GM18868 (cell line): ENCODE data around the gene PSMA7.

ENCODE experiments used
- ATAC-seq: cut with Tn5 transposase; IDR thresholded peaks from one replicate; pipeline ENCODE4 v1.9.1; 2021; ENCODE audit warnings: mild to moderate bottlenecking, moderate library complexity; ENCODE audit not compliant: unreplicated experiment

Gene PSMA7

DNA sequence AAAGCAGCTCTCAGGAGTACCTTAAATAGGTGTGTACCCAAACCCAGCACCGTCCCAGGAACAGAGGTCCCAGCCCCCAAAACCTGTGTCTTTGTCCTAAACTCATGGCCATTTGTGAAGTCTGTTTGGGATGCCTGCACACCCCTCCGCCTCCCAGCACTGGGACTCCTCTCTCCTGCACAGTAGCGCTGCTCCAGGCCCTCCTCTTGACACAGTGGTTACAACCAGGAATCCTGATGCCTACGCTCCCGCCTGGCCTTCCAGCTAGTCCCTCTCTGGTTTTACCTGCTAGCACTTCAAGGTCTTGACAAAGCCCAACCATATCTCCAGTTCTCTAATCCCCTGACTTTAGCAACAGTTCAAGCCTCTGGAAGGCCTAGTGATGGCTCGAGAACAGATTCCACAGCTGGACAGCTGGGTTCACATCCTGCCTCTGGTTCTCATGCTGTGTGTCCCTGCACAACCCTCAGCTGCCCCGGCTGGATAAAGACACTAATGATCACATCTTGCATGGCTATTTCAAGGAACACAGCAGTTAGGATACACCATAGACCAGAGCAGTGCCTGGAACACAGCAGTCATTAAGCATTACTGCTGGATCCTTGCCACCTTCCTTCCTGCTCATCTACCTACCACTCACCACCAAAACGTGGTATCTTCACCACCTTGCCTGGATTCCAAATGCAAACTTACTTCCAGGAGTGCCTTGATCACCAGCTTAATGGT lies 5.6 kb downstream of the PSMA7 start:
- no peak for ATAC-seq

DNA sequence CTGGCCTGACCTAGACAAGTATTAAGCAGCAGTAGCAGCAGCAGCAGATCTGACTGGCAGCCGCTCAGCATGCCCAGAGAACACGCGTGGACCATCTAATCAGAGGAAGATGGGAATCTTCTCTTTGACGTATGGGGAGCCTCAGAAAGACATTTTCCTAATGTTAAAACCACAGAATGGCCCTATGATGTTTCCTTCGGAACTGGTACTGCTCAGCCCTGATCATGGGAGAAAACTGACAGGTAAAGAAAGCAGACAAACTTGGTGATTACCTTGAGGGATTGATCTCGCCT lies 6.2 kb downstream of the PSMA7 start:
- ATAC-seq: no peak

DNA sequence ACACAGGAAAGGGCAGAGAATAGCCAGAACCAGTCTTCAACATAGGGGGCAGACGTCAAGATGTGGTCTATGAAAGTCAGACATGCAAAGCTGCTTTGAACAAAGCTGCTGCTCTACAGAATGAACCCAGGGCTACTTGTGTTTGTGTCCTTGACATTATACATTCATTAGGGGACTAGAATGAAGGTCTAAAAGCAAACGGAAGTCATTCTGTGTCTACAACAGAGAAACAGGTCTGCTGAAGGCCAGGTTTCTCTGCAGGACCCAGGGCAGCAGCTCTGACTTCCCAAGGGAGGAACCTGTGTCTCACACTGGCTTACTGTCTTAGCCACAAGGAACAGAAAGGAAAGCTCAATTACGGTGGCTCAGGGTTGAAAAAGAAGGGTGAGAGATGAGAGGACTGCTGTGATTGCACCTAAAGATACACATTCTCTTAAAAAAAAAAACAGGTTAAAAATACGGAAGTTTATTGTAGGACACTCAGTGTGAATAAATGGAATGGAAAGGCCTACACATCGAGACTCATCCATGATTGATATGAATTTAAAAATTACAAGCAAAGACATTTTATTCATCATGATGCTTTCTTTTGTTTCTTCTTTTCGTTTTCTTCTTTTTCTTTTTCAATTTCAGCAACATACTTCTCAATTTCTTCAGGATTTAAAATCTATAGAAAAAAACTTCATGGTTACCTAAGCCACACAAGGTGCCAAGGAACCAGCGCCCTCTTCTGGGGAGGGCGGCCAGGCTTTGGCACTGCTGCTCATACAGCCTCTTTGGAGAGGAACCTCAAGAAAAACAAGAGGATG lies 6.7 kb downstream of the PSMA7 start:
- ATAC-seq: peak; percentile 57

DNA sequence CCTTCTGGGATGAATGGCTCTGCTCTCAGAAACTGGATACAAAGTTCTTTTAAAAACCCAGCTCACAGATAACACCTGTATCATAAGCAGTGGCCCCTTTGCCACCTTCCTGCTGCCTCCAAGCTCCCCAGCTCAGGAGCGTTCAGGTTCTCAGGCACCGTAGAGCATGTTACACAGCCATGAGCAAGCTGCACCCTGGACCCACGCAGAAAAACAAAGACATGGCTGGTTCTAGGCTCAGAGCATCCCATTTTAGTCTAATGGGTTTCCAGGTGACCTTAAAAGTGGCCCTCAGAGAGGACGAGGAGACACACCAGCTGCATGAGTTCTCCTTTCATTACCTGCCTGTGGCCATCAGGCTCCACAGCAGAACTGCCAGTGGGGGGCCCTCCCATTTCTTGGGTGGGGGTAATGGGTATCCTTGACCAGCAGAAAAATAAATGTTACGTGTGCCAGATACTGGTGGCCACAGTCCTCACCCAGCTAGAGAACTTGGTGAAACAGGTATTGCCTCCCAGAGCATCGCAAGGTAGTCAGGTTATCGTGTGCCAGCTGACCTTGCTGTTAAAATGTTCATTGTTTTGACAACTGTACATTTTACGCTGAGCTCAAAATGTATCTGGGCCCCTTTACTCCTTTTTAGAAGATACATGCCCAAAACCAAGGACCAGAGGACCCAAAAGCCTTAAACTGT lies 7.5 kb downstream of the PSMA7 start:
- ATAC-seq: no peak

DNA sequence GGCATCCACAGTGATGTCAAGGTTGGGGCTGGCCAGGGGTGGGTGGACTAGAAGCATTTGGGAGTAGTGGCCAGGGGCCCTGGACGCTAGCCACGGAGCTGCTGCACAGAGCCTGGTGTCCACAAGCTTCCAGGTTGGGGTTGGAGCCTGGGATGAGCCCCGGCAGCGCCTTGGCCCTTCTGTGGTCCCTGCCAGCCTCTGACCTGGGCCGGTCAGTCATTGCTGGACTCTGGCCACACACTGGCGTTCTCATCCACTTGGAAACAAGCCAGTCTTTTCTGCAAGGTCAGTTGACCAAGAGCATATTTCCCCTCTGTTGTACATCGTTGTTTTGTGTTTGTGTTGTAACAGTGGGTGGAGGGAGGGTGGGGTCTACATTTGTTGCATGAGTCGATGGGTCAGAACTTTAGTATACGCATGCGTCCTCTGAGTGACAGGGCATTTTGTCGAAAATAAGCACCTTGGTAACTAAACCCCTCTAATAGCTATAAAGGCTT lies 8.4 kb downstream of the PSMA7 start:
- ATAC-seq: no peak

DNA sequence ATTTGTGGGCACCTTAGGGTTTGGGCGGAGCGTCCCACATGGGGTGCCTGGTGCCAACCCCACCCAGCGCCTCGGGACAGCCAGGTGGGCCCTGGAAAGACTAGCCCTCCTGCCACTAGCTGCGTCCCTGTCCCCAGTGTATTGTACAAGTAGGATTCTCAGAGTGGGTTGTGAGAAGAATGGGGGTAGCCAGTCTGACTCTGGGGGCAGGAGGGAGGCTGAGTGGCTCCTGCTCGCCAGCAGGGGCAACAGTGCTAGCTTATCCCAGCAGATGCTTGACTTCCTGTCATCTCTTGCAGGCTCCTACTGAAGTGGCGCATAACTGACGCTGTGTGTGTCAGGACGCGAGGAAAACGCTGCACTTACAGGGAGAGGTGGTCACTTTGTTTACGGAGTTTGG lies 9.3 kb downstream of the PSMA7 start:
- no peak for ATAC-seq

DNA sequence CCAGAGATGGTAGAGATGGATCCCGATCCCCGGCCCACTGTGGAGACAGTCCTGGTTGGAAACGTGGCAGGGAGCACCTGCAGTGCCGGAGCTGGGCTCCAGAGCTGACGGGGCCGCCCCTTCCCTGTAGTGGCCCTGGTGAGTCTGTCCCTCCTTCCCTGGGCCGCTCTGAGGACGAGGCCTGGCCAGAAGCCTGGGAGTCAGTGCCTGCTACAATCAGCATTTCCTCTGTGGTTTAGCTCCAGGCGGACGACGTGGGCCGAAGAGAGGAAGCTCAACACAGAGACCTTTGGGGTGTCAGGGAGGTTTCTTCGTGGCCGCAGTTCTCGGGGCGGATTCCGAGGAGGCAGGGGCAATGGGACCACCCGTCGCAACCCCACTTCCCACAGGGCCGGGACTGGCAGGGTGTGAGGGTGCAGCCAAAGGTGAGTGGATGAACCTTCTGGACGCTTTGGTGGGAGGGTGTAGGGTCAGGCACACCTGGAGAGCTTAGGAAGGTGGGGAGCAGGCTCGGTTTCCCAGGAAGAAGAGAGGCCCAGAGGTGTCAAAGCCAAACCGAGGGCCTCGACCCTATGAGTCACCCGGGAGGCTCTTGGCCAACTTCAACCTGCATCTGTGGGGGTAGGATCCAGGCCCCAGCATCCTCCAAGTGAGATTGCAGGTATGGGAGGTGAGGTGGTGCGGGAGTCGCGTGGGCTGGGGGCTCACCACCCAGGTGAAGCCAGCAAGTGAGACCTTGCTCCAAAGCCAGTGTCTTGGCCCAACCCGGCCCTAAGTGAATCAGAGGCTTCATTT lies 9.9 kb downstream of the PSMA7 start:
- ATAC-seq: no peak

DNA sequence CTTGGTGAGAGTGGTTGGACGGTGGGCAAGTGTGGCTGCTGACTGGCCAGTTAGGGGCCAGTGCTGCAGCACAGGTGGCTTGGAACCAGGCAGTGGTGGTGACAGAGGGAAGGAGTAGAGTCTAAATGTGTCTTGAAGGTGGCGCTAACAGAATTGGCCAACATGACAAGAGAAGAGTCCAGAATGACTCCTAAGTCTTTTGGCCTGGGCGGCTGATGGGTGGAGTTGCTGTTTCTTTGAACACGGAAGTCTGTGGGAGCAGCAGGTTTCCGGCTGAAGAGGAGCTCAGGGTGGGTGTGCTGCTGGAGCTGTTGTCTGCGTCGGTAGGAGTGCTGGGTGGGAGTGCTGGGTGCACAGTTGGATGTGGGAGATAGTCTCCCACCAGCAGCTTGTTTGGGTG lies 10.8 kb downstream of the PSMA7 start:
- no peak for ATAC-seq

DNA sequence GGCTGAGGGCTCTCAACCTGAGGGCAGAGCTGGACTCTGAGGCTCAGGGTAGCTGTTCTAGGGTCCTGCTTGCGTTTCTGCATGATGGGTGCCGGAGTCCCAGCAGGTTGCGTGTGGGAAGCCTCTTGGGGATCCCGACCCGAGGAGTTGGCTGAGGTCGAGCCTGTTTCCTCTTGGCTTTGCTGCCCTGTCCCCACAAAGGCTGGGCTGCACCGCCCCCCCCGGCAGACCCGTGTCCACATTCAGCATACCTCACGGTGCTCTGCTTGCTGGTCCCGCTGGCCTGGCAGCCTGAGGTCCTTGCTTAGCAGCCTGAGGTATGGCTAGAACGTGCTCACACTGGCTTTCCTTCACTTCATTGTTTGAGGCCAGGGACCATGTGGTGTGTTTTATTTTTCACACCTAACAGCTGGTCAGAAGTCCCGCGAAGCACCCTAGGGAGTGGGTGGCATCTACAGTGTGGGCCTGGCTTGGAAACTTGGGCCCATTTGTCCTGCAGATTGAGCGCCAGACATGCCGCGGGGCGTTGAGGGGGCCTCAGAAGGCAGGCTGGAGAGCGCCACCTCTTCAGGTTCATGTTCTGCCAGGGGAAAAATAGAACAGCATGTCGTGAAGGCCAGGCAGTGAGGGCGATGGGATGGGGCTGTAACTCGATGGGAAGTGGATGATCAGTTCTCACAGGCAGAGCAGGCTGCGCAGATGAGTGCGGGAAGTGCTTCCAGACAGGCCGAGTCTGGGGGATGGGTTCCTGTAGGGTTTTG lies 11.5 kb downstream of the PSMA7 start:
- no peak for ATAC-seq

DNA sequence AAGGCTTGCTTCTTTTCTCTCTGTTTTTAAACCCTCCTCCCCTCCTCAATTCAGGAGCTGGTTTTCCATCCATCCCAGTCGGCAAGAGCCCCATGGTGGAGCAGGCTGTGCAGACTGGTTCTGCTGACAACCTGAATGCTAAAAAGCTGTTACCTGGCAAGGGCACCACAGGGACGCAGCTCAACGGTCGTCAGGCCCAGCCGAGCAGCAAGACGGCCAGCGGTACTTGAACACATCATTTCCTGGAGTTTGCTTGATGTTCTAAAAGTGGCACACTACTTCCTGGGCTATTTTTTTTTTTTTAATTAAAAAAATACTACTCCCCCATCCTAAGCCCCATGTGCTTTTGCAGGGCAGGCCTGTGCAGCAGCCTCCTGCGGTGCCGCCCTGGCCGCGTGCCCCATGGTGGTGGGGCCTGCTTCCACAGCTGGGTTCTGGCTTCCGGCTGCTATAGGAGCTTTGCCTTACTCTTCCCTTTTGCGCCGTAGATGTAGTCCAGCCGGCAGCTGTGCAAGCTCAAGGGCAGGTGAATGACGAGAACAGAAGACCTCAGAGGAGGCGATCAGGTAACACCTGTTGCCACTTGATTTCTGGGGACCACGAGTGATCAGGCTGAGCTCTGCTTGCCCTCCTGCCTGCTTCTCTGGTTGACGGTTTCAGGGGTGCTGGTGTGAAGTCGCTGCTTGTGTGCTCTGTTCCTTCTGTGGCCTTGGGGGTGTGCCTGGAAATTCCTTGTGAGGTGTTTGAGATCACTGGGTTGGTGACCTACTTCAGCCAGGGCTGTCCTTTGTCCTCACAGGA lies 13.3 kb downstream of the PSMA7 start:
- no peak for ATAC-seq

DNA sequence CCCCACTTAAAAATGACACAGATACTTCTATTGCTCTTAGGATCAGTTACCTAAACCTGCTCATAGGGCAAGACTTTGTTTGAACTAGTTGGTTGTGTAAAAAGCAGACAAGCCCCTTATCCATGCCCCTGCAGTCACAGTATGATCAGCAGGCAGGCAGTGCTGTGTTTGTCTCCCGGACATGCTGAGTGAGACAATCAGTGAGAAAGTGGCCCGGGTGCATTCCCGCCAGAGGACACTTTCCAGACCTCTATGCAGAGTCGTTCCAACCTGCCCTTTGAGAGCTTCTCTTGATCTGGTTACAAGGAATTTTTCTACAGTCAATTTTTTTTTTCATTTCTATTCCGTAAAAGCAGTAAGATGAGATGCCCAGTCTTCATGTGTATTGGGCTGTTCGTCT lies 14.7 kb downstream of the PSMA7 start:
- no peak for ATAC-seq

DNA sequence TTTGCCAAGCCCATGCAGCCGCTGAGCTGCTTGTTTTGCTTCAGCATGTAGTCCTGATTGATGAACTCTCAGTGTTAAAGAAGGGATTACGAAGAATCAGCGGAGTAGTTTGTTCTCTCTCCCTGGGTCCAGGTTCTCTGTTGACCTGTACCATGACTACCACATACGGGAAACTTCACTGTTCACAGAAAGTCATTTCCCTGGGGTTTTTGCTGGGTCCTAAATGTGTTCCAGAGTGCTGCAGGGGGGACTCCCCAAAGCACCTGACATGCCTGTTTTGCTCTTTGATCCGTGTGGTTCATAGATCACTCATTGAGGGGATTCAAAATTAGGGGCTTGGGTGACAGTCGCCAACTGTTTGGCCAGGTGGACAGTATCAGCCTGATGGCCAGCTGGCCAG lies 15.4 kb downstream of the PSMA7 start:
- peak; percentile 54 for ATAC-seq

DNA sequence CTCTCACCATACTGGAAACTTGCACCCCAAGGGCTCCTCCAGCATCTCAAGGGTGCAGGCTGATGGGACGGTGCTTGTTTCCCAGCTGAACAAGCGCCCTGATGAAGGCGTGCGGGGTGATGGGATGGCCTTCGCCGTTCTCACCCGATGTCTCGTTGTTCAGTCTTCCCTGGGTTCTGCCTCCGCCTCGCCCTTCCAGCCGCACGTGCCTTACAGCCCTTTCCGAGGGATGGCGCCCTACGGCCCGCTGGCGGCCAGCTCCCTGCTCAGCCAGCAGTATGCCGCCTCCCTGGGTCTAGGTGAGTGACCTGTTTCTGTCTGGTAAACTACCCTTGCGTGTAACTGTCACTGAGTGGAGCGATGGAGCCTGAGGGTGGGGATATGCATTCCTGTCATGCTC lies 17.1 kb downstream of the PSMA7 start:
- ATAC-seq: no peak

DNA sequence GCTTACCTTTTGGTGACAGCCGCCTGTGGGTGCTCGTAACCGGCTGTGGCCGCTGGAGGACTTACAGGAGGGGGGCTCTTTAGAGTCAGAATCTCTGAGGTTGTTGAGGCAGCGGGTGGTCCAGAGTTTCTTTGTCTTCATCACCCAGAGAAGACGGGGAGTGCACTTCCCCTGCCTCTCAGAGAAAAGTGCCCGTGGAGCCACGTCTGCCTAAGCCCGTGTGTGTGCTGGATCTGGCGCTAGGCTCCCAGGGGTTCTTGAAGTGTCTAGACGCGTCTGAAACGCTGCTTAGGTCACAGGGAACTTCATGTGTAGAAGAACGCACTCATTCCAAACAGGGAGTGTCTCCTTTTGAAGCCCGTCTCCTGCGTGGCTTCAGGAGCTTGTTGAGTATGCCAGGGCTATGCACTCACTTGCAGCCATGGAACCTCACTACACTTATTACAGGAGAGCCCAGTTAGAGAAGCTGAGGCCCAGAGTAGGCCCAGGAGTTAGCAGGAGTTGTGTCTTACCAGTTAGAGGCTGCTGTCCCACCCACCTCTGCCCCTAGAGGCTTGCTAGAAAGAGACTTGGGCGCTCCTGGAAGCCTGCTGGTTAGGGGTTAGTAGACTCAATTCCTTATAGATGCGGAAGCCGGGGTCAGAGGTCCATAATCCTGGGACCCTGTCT lies 19.6 kb downstream of the PSMA7 start:
- ATAC-seq: no peak

DNA sequence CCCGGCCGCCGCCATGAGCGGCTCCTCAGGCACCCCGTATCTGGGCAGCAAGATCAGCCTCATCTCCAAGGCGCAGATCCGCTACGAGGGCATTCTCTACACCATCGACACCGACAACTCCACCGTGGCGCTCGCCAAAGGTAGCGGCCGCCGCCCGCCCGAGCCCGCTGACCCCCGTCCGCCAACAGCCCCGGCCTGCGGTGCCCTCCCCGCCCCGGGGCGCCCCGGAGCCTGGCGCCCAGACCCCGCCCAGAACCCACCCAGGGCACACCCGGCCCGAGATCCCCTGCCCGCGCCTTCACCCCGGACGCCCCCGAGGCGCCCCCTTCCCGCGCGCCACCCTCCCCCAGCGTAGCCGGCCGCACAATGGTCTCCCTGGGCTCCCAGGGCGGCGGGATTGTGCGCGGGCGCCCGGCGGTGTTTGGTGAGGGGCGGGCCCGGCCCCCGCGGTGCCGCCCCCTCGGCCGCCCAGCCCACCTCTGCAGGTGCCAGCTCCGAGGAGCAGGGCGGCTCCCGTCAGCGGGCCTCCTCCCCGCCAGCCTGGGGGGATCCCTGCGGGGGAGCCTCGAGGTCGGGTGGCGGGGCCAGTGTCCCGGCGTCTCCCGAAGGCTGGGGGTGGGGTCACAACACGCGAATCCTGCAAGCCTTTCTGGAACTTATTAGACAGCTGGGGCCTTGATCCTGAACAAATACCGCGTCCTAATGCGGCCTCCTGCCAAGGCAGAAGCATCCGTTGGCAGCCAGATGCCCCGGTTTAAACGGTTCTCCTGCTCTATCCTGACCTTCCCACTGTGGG lies 20.3 kb downstream of the PSMA7 start:
- ATAC-seq: peak; percentile 28

DNA sequence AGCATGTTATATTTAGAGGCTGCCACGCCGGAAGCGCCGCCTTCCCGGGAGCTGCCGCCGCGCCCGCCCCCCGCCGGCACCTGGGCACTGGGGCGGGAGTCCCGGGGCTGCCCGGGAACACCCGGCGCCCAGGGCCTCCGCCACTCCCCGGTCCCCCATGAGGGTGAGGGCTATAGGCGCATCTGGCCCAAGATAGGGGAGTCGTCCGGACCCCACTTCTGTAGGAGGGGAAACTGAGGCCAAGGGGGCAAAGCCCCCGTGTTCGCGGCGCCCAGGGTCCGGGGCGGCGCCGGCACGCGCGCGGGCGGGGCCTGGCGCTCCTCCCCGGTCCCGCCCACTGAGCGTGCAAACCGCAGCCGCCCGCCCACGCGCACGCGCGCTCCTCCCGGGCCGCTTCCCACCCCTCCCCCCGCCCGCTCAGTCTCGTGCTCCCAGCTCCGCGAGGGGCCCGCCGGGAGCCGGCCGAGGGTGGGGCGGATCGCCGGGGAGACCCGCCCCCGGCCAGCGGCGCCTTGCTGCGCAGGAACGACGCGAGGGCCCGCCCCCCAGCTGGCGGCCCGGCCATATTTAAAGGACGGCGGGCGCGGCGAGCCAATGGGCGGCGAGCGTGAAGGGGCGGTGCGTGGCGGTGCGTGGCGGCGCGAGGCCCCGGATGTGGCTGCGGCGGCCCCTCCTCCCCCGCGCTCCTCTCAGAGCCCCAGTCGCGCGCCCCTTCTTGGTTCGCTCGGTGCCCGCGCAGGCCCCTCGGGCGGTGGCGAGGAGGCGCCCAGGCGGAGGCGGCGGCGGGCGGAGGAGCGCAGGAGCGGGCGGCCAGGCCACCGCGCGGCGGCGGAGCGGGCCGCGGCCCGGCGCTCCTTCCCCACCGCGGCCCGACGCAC lies 21.2 kb downstream of the PSMA7 start, which contains the start of gene LSM14B:
LSM14B (plus strand) TSS at position 700 of the 878 bp plus-strand sequence. CDS start 192 bp downstream, outside the sequence.
- peak; percentile 78 for ATAC-seq
